ENCODE data around the gene TLCD4. TPM values are rescaled to one million over a fixed set of nuclear protein-coding genes. Genes with fewer than 3 reads are reported as not detected.

Gene TLCD4
- total RNA-seq, 1 donor from 2014 or later: 0.24 TPM

GRCh38 chr1:95126366-95126765 lies 9.2 kb downstream of the TLCD4 start:
- POLR2A ChIA-PET: no interaction called here
- no peak for TF ChIP-seq CTCF (IDR thresholded peaks at IDR 0.05)
- H3K36me3 Mint-ChIP-seq (ENCODE audit: low read depth): no peaks in the 10 kb centered on the region
- intact Hi-C loops (cut with micrococcal nuclease): no loop called here
- no peak overlapping the region for H3K27ac Mint-ChIP-seq
- H3K9me3 Mint-ChIP-seq: no peaks in the 10 kb centered on the region
- DNase-seq (no peak), ATAC-seq (ENCODE audit: low read depth) (no peak)
- CTCF ChIA-PET: no interaction called here
- no peaks in the 10 kb centered on the region for H3K4me1 Mint-ChIP-seq
- no peak overlapping the region for H3K4me3 Mint-ChIP-seq
- peaks cover 13% of the 10 kb centered on the region for H3K27me3 Mint-ChIP-seq

- no peak for ATAC-seq (ENCODE audit: low read depth)
- intact Hi-C loops (cut with micrococcal nuclease): no loop called here
- POLR2A ChIA-PET: no interaction called here
- no peaks in the 10 kb centered on the region for H3K4me1 Mint-ChIP-seq
- no peak overlapping the region for H3K4me3 Mint-ChIP-seq
- no peaks in the 10 kb centered on the region for H3K9me3 Mint-ChIP-seq
- TF ChIP-seq CTCF (IDR thresholded peaks at IDR 0.05): no peak
- CTCF ChIA-PET: no interaction called here
- H3K27me3 Mint-ChIP-seq: peaks cover 13% of the 10 kb centered on the region
- no peak for DNase-seq
- H3K27ac Mint-ChIP-seq: no peak overlapping the region
- no peaks in the 10 kb centered on the region for H3K36me3 Mint-ChIP-seq (ENCODE audit: low read depth)
Measured at GRCh38 chr1:95126846-95127245, 9.7 kb downstream of the TLCD4 start.

GRCh38 chr1:95127380-95127779 lies 10.2 kb downstream of the TLCD4 start:
- no peaks in the 10 kb centered on the region for H3K4me1 Mint-ChIP-seq
- CTCF ChIA-PET: no interaction called here
- TF ChIP-seq CTCF (IDR thresholded peaks at IDR 0.05): no peak
- H3K9me3 Mint-ChIP-seq: no peaks in the 10 kb centered on the region
- no peak for ATAC-seq (ENCODE audit: low read depth)
- DNase-seq: no peak
- H3K27ac Mint-ChIP-seq: no peak overlapping the region
- H3K4me3 Mint-ChIP-seq: no peak overlapping the region
- POLR2A ChIA-PET: no interaction called here
- intact Hi-C loops (cut with micrococcal nuclease): no loop called here
- H3K27me3 Mint-ChIP-seq: peaks cover 11% of the 10 kb centered on the region
- no peaks in the 10 kb centered on the region for H3K36me3 Mint-ChIP-seq (ENCODE audit: low read depth)

- Mint-ChIP-seq H3K27me3 (peaks cover 5% of the 10 kb centered on the region), H3K4me1 (no peaks in the 10 kb centered on the region), H3K4me3 (no peak overlapping the region), H3K36me3 (ENCODE audit: low read depth) (no peaks in the 10 kb centered on the region), H3K9me3 (no peaks in the 10 kb centered on the region), H3K27ac (no peak overlapping the region)
- ATAC-seq (ENCODE audit: low read depth) (no peak), DNase-seq (no peak)
- POLR2A ChIA-PET: no interaction called here
- no peak for TF ChIP-seq CTCF (IDR thresholded peaks at IDR 0.05)
- CTCF ChIA-PET: no interaction called here
- intact Hi-C loops (cut with micrococcal nuclease): no loop called here
Measured at GRCh38 chr1:95132762-95133161, 15.6 kb downstream of the TLCD4 start.

- no peak for ATAC-seq (ENCODE audit: low read depth)
- Mint-ChIP-seq H3K27me3 (peaks cover 6% of the 10 kb centered on the region), H3K27ac (no peak overlapping the region), H3K4me3 (no peak overlapping the region), H3K9me3 (no peaks in the 10 kb centered on the region), H3K4me1 (no peaks in the 10 kb centered on the region), H3K36me3 (ENCODE audit: low read depth) (no peaks in the 10 kb centered on the region)
- TF ChIP-seq CTCF (IDR thresholded peaks at IDR 0.05): no peak
- DNase-seq: no peak
- POLR2A ChIA-PET: no interaction called here
- CTCF ChIA-PET: no interaction called here
- intact Hi-C loops (cut with micrococcal nuclease): no loop called here
Measured at GRCh38 chr1:95133687-95134086, 16.5 kb downstream of the TLCD4 start.
